NCI-H345 treated with DMSO at 0.1 percent for 48 hours (cell line): ENCODE measurements around the gene PLEKHF1.
A peak's percentile ranks its signal among the peaks of the same experiment; 100 is the strongest.
"Not testable (repeated sequence)": the region's sequence is repeated elsewhere in the genome, so short reads cannot be mapped to it uniquely, and the experiment has no call there.

Source experiments
- DNase-seq: peaks from one replicate; lab custom pipeline; 2025; ENCODE audit not compliant: unreplicated experiment; lab: John Stamatoyannopoulos, UW

PLEKHF1 gene

GRCh38 chr19:29663861-29664752 lies 1.2 kb upstream of the PLEKHF1 start:
- no peak for DNase-seq

GRCh38 chr19:29664753-29665214 lies 477 bp upstream of the PLEKHF1 start:
- no peak for DNase-seq

GRCh38 chr19:29665826-29666577 lies 741 bp downstream of the PLEKHF1 start:
- no peak for DNase-seq

GRCh38 chr19:29666578-29667386 lies 1.5 kb downstream of the PLEKHF1 start:
- no peak for DNase-seq

DNA sequence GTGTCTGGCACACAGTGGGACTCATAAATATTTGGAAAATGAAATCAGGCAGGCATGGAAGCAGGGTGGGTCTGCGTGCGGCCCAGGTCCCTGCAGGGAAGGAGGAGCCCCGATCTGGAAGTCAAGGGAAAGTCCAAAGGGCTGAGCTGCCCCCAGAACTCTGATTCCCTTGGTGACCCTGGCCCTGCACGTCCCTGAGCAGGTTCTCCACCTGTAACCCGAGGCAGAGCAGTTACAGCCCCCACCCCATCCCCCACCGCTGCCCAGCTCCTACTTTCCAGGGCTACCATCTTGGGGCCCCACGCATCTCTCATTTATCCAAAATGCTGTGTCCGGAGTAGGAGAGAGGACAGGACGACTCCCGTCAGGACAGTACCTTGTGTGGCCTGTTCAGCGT lies 2.1 kb downstream of the PLEKHF1 start:
- DNase-seq = no peak

GRCh38 chr19:29667901-29668341 lies 2.7 kb downstream of the PLEKHF1 start:
- peak; percentile 94 for DNase-seq

DNA sequence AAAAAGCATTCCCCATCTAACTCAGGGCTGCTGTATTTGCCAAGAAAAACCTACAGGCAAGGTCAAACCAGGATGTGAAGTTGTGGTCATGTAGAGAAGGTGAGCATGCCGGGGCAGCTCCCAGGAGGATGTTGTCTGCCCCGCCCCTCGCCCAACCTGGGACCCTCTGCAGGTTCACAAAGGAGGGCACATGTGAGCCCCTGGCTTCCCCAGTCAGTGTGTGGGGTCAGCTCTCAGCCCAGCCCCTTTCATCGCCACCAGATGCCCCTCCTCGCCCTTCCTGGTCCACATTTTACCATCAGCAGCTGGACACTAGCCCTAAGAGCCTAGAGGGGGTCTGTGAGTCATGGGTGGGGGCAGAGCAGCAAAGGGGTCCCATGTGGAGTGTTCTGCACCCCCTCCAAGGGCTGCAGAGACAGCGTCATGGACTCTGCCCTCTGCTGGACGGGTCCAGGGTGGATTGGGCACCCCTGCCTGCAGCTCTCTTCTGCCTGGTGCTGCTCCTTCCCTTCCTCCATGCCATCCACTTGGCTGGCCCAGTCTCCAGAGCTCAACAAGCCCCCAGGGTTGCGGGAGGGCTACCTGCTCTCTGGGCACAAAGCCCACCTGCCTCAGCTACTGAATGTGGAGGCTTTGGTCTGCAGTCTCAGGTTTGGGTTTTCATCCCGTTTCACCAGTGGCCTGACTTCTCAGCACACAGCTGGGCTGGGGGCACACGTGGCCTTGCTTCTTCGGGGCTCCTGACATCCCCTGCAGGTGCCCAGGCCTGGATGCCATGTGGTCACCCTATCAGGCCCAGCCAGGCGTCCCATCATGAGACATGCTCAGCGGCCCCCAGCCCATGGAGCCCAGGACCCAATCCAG lies 3.7 kb downstream of the PLEKHF1 start:
- no peak for DNase-seq

DNA sequence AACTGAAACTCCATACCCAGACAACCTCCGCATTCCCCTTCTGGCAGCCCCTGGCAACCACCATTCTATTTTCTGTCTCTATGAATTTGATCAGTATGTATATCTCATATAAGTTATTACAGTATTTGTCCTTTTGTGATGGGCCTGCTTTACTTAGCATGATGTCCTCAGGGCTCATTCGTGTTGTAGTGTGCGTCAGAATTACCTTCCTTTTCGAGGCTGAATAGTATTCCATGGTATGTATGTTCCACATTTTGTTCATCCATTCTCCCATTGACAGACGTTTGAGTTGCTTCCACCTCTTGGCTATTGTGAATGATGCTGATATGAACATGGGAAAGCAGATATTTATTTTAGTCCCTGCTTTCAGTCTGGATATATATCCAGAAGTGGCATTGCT lies 5.0 kb downstream of the PLEKHF1 start:
- DNase-seq = no peak

DNA sequence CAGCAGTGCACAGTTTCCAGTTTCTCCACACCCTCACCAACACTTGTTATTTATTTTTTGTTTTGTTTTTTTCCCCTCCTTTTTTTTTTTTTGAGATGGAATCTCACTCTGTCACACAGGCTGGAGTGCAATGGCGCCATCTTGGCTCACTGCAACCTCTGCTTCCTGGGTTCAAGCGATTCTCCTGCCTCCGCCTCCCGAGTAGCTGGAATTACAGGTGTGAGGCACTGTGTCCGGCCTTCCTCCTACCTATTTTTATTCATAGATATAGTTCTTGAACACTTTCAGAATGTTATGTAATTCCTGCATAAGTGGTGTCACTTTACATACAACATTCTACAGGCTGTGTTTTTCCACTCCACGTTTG lies 5.7 kb downstream of the PLEKHF1 start:
- DNase-seq = not testable (repeated sequence)

DNA sequence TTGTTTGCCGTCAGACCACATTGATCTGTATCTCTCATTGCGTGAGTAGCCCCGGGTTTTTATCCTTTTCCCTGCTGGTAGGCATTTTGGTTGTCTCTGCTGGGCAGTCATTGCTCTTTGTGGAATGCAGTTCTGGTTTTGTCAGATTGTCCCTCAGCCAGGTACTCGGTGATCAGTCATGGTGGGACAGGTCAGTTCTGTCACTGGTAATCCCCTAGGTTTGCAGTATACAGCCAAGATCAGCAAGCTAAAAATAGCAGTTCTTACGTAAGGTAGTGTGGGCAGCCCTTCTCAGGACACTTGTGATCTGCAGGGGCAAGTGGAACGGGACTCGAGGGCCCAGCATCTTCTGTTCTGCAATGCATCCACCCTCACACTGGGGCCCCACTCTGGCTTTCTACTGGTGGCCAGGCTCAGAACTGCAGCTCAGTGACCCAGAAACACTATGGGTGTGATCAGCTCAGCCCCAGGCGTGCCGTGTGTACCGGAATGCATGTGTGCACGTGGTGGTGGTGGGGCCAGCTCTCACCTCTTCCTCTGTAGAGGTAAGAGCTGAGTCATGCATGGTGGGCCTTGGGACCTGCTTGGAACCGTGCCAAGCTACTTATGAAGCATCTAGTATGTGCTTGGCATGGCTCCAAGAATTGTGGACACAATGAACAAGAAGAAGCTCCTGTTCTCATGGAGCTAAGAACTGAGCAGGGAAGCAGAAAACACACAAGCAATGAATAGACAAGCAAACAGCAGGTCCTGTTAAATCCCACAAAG lies 6.3 kb downstream of the PLEKHF1 start:
- peak; percentile 100 for DNase-seq

DNA sequence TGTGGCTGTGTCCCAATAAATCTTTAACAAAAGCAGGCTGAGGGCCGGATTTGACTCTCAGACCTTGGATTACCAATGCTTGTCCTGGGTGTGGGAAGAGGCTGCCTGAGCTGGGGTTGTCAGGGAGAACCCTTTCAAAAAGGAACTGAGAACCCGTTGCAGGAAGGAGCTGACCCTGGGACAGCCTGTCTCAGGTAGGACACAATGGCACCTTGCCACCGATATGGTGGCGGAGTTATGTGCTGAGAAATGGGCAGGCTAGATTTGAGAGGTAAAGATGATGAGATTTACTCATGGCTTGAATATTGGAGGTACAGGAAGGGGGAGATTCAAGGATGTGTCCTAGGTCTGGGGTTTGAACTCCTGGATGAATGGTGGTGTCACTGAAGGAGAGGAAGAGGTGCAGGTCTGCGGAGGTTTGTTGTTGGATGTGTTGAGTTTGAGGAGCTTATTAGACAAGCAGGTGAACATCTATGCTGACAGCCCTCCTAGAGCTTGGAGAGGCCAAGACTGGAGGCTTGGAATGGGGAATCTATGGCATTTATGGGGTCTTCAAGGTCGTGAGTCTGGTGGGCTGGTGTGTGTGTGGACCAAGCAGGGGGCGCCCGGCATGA lies 7.2 kb downstream of the PLEKHF1 start:
- DNase-seq = no peak

DNA sequence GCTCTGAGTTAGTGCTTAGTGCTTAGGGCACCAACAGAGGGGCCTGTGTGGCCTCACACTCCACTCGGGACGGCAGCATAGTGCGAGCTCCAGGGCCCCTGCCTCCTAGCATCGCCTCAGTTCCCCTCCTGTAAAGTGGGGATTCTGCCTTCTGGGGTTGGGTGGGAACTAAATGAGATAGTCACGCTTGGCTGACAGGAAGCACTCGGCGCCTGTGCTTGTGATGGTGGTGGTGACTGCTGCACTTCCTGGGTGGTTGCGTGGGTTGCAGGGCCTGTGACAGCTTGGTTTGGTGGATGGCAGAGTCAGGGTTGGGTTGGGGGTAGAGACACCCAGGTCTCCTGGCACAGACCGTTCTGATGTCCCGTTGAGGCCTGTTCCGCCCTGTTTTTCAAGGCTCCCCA lies 7.7 kb downstream of the PLEKHF1 start:
- DNase-seq = no peak

- DNase-seq = no peak
These were observed 8.4 kb downstream of the PLEKHF1 start for GRCh38 chr19:29673451-29674371.

DNA sequence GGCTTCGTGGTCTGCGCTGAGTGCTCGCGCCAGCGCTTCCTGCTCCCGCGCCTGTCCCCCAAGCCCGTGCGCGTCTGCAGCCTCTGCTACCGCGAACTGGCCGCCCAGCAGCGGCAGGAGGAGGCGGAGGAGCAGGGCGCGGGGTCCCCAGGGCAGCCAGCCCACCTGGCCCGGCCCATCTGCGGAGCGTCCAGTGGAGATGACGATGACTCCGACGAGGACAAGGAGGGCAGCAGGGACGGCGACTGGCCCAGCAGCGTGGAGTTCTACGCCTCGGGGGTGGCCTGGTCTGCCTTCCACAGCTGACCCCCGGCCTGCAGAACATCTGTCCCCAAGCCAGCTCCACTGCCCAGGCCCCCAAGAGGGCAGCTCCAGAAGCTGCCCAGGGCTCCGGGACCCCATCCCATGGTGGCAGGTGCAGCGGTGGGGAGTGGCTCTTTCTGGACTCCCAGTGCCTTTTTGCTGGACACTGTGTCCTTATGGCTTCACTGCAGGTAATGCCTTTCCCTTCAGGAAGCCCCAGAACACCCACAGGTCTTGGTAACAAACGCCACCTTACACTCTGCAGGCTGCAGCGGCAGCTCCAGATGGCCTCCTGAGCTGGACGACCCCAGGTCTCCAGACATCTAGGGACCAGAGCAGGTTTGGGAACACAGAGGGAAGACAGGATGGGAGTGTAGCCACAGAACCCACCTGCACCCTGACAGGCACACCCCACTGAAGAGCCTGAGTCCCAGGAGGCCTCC lies 9.3 kb downstream of the PLEKHF1 start:
- DNase-seq = no peak

- DNase-seq = no peak
These were observed 9.9 kb downstream of the PLEKHF1 start for GRCh38 chr19:29675120-29675649.

- DNase-seq = no peak
These were observed 10.5 kb downstream of the PLEKHF1 start for GRCh38 chr19:29675650-29676186.

DNA sequence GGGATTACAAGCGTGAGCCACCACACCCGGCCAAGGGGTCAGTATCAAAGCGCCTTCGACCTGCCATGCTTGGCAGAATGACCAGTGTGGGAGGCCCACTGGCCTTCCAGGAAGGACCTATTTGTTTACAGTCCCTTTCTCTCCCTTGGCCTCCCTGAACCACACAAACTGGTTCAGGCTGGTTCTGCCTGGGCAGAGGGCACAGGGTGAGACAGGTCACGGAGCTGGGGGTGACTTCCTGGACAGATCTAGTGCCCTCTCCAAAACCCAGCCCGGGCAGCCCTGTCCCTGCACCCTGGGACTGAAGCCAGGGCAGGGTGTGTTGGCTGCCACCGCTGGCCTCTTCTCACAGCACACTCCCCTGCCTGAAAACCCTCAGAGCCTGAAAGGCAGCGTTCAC lies 11.3 kb downstream of the PLEKHF1 start:
- no peak for DNase-seq
